Lung (tissue), 16 donors: Measurements from ENCODE around the gene FAM184B. TPM values are rescaled to one million over a fixed set of nuclear protein-coding genes. Genes with fewer than 3 reads are reported as not detected.

ENCODE experiments used
- ATAC-seq: fragments of 200-7000 bp; cut with Tn5 transposase; one replicate; pipeline ENCODE4 v1.9.1; 2020; ENCODE audit warnings: moderate number of reproducible peaks; ENCODE audit not compliant: insufficient read depth, low FRiP score
- DNase-seq, 3 donors: peaks; one replicate each; pipeline ENCODE4 v3.0.0-alpha.2; 2013 to 2017
- H3K27ac ChIP-seq, 2 donors: one replicate each; pipeline ENCODE4 v1.5.1; 2013; ENCODE audit warnings: mild to moderate bottlenecking in 2 of 2, moderate library complexity in 2 of 2, control low read depth in 1 of 2, inconsistent platforms in 1 of 2, low read depth in 1 of 2, low read length in 1 of 2
- H3K27me3 ChIP-seq, 3 donors: one replicate each; pipeline ENCODE4 v1.5.1; 2013; ENCODE audit warnings: low read length in 2 of 3; ENCODE audit not compliant: control insufficient read depth in 3 of 3, insufficient read depth in 3 of 3
- H3K36me3 ChIP-seq, 4 donors: one replicate each; pipeline ENCODE4 v1.5.1; 2013; ENCODE audit warnings: low read length in 4 of 4, mild to moderate bottlenecking in 1 of 4, moderate library complexity in 1 of 4; ENCODE audit not compliant: control insufficient read depth in 4 of 4, insufficient read depth in 4 of 4
- H3K4me1 ChIP-seq, 5 donors: one replicate each; pipeline ENCODE4 v1.5.1; 2013; ENCODE audit warnings: low read length in 5 of 5, mild to moderate bottlenecking in 2 of 5, moderate library complexity in 1 of 5; ENCODE audit not compliant: control insufficient read depth in 5 of 5, insufficient read depth in 5 of 5
- H3K4me3 ChIP-seq: one replicate; pipeline ENCODE4 v1.5.1; 2013; ENCODE audit warnings: mild to moderate bottlenecking, control low read depth, moderate library complexity
- H3K9ac ChIP-seq, 2 donors: one replicate each; pipeline ENCODE4 v1.5.1; 2013; ENCODE audit warnings: low read length in 2 of 2, control low read depth in 1 of 2; ENCODE audit not compliant: insufficient read depth in 1 of 2
- H3K9me3 ChIP-seq, 4 donors: one replicate each; pipeline ENCODE4 v1.5.1; 2013; ENCODE audit warnings: low read length in 3 of 4, mild to moderate bottlenecking in 1 of 4, moderate library complexity in 1 of 4; ENCODE audit not compliant: control insufficient read depth in 4 of 4, insufficient read depth in 3 of 4
- CTCF ChIP-seq: IDR thresholded peaks from 2 replicates; pipeline ENCODE4 v1.5.1; 2012; ENCODE audit warnings: mild to moderate bottlenecking; ENCODE audit errors: control extremely low read depth, extremely low read depth
- WGBS, 2 donors: extraction: QIAGEN DNeasy Blood & Tissue Kit; methylation state at CpG; one replicate each; pipeline ENCODE4 v1.1.7; 2013; 5-methylcytosine and 5-hydroxymethylcytosine counted together
- long read RNA-seq, 5 donors: transcript quantifications; one replicate each; lab custom pipeline, GENCODE V29; 2026
- polyA plus RNA-seq, 2 donors: library from polyadenylated mRNA; stranded (reverse); fragments of 200-250 nt; gene quantifications; one replicate each; pipeline ENCODE4 v1.2.1, GENCODE V29; 2013
- total RNA-seq, 2 donors: library from RNA; depleted of rRNA in 1 of 2; stranded (reverse); fragments of >200 nt in 1 of 2; gene quantifications; one replicate each; pipeline ENCODE4 v1.2.1, GENCODE V29; 2014 to 2021
- donor health status: control.
- donor health status: control.
- donor health status: Bipolar disorder and iron deficiency.
- donor health status: healthy.
- donor health status: DM: yes; HTN: yes; CAD: no.

FAM184B gene
- under 1 TPM; 0.09 to 0.18 TPM for total RNA-seq
- polyA plus RNA-seq = under 1 TPM; 0.06 to 0.10 TPM
- long read RNA-seq, donor 1 = 0 reads
- long read RNA-seq, donor 2 = 0 reads
- long read RNA-seq, donor 3, partial matches to known transcripts = 45 of 45 reads
- long read RNA-seq, donor 3, other reads (novel, unspliced or antisense) = 0 of 45 reads
- long read RNA-seq, donor 4 = 0 reads
- long read RNA-seq, donor 5, partial matches to known transcripts = 68 of 68 reads
- long read RNA-seq, donor 5, other reads (novel, unspliced or antisense) = 0 of 68 reads

DNA sequence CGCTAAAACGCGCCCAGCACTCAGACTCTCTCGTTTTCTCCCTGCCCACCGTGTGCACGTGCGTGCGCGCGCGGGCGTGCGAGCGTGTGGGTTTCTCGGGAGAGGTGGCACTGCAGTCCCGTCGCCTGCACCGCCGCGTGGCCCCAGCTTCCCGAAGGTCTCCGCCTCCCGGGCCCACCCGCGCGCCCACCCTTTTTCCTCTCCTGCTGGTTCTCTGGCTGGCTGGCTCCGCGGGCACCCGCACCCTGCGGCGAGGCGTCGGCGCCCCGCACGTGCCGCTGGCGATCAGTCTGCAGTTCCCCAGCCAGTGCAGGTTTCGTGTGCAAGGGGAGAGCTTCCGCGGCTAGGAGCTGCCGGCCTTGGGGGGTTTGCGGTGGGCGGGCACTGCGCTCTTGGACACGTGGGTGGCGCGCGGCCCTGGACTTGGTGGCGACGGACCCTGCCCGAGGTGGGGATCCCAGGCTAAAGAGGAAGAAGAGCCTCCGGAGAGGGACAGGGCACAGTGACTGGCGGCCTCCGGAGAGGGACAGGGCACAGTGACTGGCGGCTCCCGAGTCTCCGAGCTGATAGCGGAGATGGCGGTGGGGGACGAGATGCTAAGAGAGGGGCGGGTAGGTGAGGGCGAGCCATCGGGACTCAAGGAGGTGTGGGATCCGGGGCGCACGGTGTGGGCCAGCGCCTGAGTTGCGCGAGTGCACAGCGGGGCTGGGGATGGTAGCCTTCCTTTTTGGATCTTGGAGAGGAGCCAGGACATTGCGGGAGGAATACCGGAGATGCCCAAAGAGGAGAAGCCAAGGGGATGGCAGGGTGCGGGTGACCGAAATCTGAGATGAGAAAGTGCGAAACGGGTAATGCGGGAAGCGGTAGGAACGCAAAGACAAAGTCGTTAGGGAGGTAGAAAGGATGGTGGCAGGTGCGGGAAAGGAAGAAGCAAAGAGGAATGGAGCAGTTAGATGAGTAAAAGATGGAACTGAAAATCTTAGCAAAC is at the start of gene FAM184B:
FAM184B (minus strand) TSS at position 322 of the 988 bp plus-strand sequence. CDS start 322 bp downstream, outside the sequence.
- H3K9ac ChIP-seq = no peak within 1 kb of the TSS
- peaks cover 0 to 19% (median 4%) of the 10 kb centered on the region in 5 donors for H3K4me1 ChIP-seq
- DNase-seq = peak; percentile 12 to 29 (median 25)
- 5% methylated on average over 80 to 82 of the region's 82 CpGs for WGBS, 2 donors
- peak; percentile 19 for ATAC-seq
- no peak for TF ChIP-seq CTCF
- peaks cover 0 to 44% (median 30%) of the 10 kb centered on the region in 3 donors for H3K27me3 ChIP-seq
- H3K27ac ChIP-seq = no peak within 1 kb of the TSS
- H3K9me3 ChIP-seq = no peaks in the 10 kb centered on the region
- no peak within 1 kb of the TSS for H3K4me3 ChIP-seq
- no peaks in the 10 kb centered on the region for H3K36me3 ChIP-seq

GRCh38 chr4:17823871-17824669 is 42.6 kb upstream of the FAM184B start:
- WGBS, 2 donors = 82 to 85% methylated on average over 1 of the region's 1 CpG
- peaks cover 0 to 6% (median 0%) of the 10 kb centered on the region in 4 donors for H3K36me3 ChIP-seq
- no peak overlapping the region for H3K9ac ChIP-seq
- no peaks in the 10 kb centered on the region for H3K27me3 ChIP-seq
- no peak overlapping the region for H3K4me3 ChIP-seq
- H3K9me3 ChIP-seq = no peaks in the 10 kb centered on the region
- no peaks in the 10 kb centered on the region for H3K4me1 ChIP-seq
- no peak for TF ChIP-seq CTCF
- DNase-seq (no peak), ATAC-seq (no peak)
- no peak overlapping the region for H3K27ac ChIP-seq

DNA sequence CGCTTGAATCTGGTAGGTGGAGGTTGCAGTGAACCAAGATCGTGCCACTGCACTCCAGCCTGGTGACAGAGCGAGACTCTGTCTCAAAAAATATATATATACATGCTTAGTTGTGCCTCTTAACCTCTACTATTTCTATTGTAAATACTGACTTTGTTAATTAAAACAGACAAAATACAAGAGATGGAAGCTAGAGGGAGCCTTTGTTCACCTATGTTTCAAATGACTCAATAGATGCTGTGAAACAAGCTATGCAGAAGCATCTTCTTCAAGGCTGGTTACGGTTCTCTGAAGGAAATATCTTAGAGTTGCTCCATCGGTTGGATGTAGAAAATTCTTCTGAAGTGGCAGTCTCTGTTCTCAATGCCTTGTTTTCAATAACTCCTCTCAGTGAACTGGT is 35.6 kb upstream of the FAM184B start:
- TF ChIP-seq CTCF = peak; percentile 53
- Histone ChIP-seq H3K4me1 (peaks cover 0 to 8% (median 2%) of the 10 kb centered on the region in 5 donors), H3K9me3 (no peaks in the 10 kb centered on the region), H3K27me3 (no peaks in the 10 kb centered on the region), H3K9ac (no peak overlapping the region), H3K27ac (no peak overlapping the region), H3K36me3 (no peaks in the 10 kb centered on the region), H3K4me3 (no peak overlapping the region)
- ATAC-seq = no peak
- WGBS, 2 donors = 58 to 59% methylated on average over 5 of the region's 5 CpGs
- peak in 2 of 3 donors; percentile 70 to 77 for DNase-seq
